Spinal cord (tissue), 10 donors: ENCODE measurements around the gene KRT16. TPM values are rescaled to one million over a fixed set of nuclear protein-coding genes. Genes with fewer than 3 reads are reported as not detected.
"Not testable (repeated sequence)": the region's sequence is repeated elsewhere in the genome, so short reads cannot be mapped to it uniquely, and the experiment has no call there.

Source experiments
- DNase-seq, 6 donors: peaks; one replicate each; pipeline versions ENCODE4 v3.0.0 to v3.0.0-alpha.2; 2013 to 2015; ENCODE audit warnings: low spot score in 6 of 6, low read depth in 4 of 6
- H3K27ac ChIP-seq: one replicate; pipeline ENCODE4 v1.5.1; 2013; ENCODE audit warnings: low read depth, low read length, control low read depth
- H3K27me3 ChIP-seq: one replicate; pipeline ENCODE4 v1.6.1; 2013; ENCODE audit warnings: low read length; ENCODE audit not compliant: control insufficient read depth, insufficient read depth
- H3K36me3 ChIP-seq: one replicate; pipeline ENCODE4 v1.6.1; 2013; ENCODE audit warnings: low read length; ENCODE audit not compliant: control insufficient read depth, insufficient read depth
- H3K4me1 ChIP-seq: one replicate; pipeline ENCODE4 v1.6.1; 2013; ENCODE audit warnings: low read length; ENCODE audit not compliant: control insufficient read depth, insufficient read depth
- H3K4me3 ChIP-seq: one replicate; pipeline ENCODE4 v1.5.1; 2013; ENCODE audit warnings: low read depth, low read length, control low read depth
- H3K9me3 ChIP-seq: one replicate; pipeline ENCODE4 v1.6.1; 2013; ENCODE audit warnings: low read length; ENCODE audit not compliant: control insufficient read depth, insufficient read depth
- WGBS: methylation state at CpG from one replicate; pipeline ENCODE4 v1.1.5; 2013; ENCODE audit warnings: missing lambda C conversion rate; ENCODE audit not compliant: insufficient coverage; 5-methylcytosine and 5-hydroxymethylcytosine counted together
- polyA plus RNA-seq, 2 donors: library from polyadenylated mRNA; unstranded; fragments of 120-200 nt; gene quantifications; one replicate each; pipeline ENCODE4 v1.2.1, GENCODE V29; 2013; ENCODE audit not compliant: insufficient read length in 2 of 2
- total RNA-seq, 2 donors: library from RNA; depleted of rRNA in 1 of 2; stranded (reverse); fragments of 120-200 nt in 1 of 2; fragments of >200 nt in 1 of 2; gene quantifications; one replicate each; pipeline versions ENCODE4 v1.2.3 to v1.2.4, GENCODE V29; 2013 to 2014
- donor health status: healthy.

KRT16 gene
- total and polyA plus RNA-seq, 4 donors: 0.20 to 1.9 (median 0.85) TPM

GRCh38 chr17:41578971-41579370, 33.6 kb downstream of the KRT16 start:
- no peak for DNase-seq
- Histone ChIP-seq H3K4me1 (peaks cover 5% of the 10 kb centered on the region), H3K27ac (no peak overlapping the region), H3K36me3 (no peaks in the 10 kb centered on the region), H3K9me3 (no peaks in the 10 kb centered on the region), H3K27me3 (no peaks in the 10 kb centered on the region), H3K4me3 (no peak overlapping the region)
- WGBS: 61% methylated on average over 3 of the region's 5 CpGs

- H3K36me3 ChIP-seq: no peaks in the 10 kb centered on the region
- no peaks in the 10 kb centered on the region for H3K9me3 ChIP-seq
- no CpG with 5 or more reads among the region's 1 CpG for WGBS
- no peak overlapping the region for H3K27ac ChIP-seq
- no peaks in the 10 kb centered on the region for H3K27me3 ChIP-seq
- no peak overlapping the region for H3K4me3 ChIP-seq
- DNase-seq: no peak
- peaks cover 5% of the 10 kb centered on the region for H3K4me1 ChIP-seq
These were observed 34.0 kb downstream of the KRT16 start for GRCh38 chr17:41578538-41578937.

GRCh38 chr17:41576740-41577139, 35.8 kb downstream of the KRT16 start:
- 92% methylated on average over 4 of the region's 4 CpGs for WGBS
- H3K36me3 ChIP-seq, DNase-seq, H3K4me3 ChIP-seq, H3K27me3 ChIP-seq, H3K4me1 ChIP-seq, H3K27ac ChIP-seq, H3K9me3 ChIP-seq: not testable (repeated sequence)

GRCh38 chr17:41575336-41575735, 37.2 kb downstream of the KRT16 start:
- no peak for DNase-seq
- Histone ChIP-seq H3K9me3 (no peaks in the 10 kb centered on the region), H3K27ac (no peak overlapping the region), H3K27me3 (peaks cover 13% of the 10 kb centered on the region), H3K4me3 (no peak overlapping the region), H3K36me3 (no peaks in the 10 kb centered on the region), H3K4me1 (peaks cover 5% of the 10 kb centered on the region)
- WGBS: 63% methylated on average over 3 of the region's 3 CpGs

- Histone ChIP-seq H3K9me3 (no peaks in the 10 kb centered on the region), H3K36me3 (no peaks in the 10 kb centered on the region), H3K4me1 (no peaks in the 10 kb centered on the region), H3K4me3 (no peak within 1 kb of the TSS), H3K27ac (no peak within 1 kb of the TSS), H3K27me3 (peaks cover 13% of the 10 kb centered on the region)
- DNase-seq: no peak
- 26% methylated on average over 22 of the region's 24 CpGs for WGBS
These were observed 40.8 kb downstream of the KRT16 start, which contains the start of gene KRT9 for GRCh38 chr17:41571561-41572434. KRT9 (minus strand) TSS chr17:41572059; CDS start chr17:41571992, 67 bp downstream.

- no peak for DNase-seq
- no peaks in the 10 kb centered on the region for H3K4me1 ChIP-seq
- no peak overlapping the region for H3K27ac ChIP-seq
- peaks cover 8% of the 10 kb centered on the region for H3K27me3 ChIP-seq
- 87% methylated on average over 5 of the region's 6 CpGs for WGBS
- no peaks in the 10 kb centered on the region for H3K36me3 ChIP-seq
- H3K4me3 ChIP-seq: no peak overlapping the region
- no peaks in the 10 kb centered on the region for H3K9me3 ChIP-seq
These were observed 45.2 kb downstream of the KRT16 start for GRCh38 chr17:41567317-41567716.

- DNase-seq: no peak
- Histone ChIP-seq H3K27me3 (no peaks in the 10 kb centered on the region), H3K27ac (no peak overlapping the region), H3K9me3 (no peaks in the 10 kb centered on the region), H3K4me1 (no peaks in the 10 kb centered on the region), H3K36me3 (no peaks in the 10 kb centered on the region), H3K4me3 (no peak overlapping the region)
These were observed 47.2 kb downstream of the KRT16 start for GRCh38 chr17:41565338-41565737.

GRCh38 chr17:41563607-41564170, 48.9 kb downstream of the KRT16 start:
- WGBS: 44% methylated on average over 3 of the region's 3 CpGs
- no peaks in the 10 kb centered on the region for H3K27me3 ChIP-seq
- H3K36me3 ChIP-seq: no peaks in the 10 kb centered on the region
- DNase-seq: peak in 1 of 6 donors; percentile 30
- H3K27ac ChIP-seq: no peak overlapping the region
- no peak overlapping the region for H3K4me3 ChIP-seq
- H3K4me1 ChIP-seq: no peaks in the 10 kb centered on the region
- H3K9me3 ChIP-seq: no peaks in the 10 kb centered on the region

GRCh38 chr17:41561554-41561953, 51.0 kb downstream of the KRT16 start:
- peaks cover 2% of the 10 kb centered on the region for H3K4me1 ChIP-seq
- no peak overlapping the region for H3K4me3 ChIP-seq
- 81% methylated on average over 4 of the region's 6 CpGs for WGBS
- no peaks in the 10 kb centered on the region for H3K9me3 ChIP-seq
- H3K27ac ChIP-seq: no peak overlapping the region
- H3K27me3 ChIP-seq: no peaks in the 10 kb centered on the region
- no peaks in the 10 kb centered on the region for H3K36me3 ChIP-seq
- no peak for DNase-seq
